Left lung (tissue), 10 donors: ENCODE measurements around the gene SMKR1. TPM values are rescaled to one million over a fixed set of nuclear protein-coding genes. Genes with fewer than 3 reads are reported as not detected.
"Not testable (repeated sequence)": the region's sequence is repeated elsewhere in the genome, so short reads cannot be mapped to it uniquely, and the experiment has no call there.

Source experiments
- ATAC-seq: fragments of 200-7000 bp; cut with Tn5 transposase; one replicate; pipeline ENCODE4 v1.9.1; 2020; ENCODE audit warnings: moderate library complexity
- DNase-seq, 4 donors: peaks; one replicate each; pipeline ENCODE4 v3.0.0-alpha.2; 2013 to 2020
- H3K27ac ChIP-seq, 2 donors: fragments of 200-600 bp; sonication (generic) in 1 of 2; one replicate each; pipeline versions ENCODE4 v1.5.0 to v1.8.0; 2020 to 2021
- H3K27me3 ChIP-seq, 2 donors: fragments of 200-600 bp; sonication (generic) in 1 of 2; one replicate each; pipeline versions ENCODE4 v1.5.0 to v1.8.0; 2020 to 2021
- H3K36me3 ChIP-seq, 2 donors: fragments of 200-600 bp; sonication (generic) in 1 of 2; one replicate each; pipeline versions ENCODE4 v1.5.0 to v1.8.0; 2020 to 2021
- H3K4me1 ChIP-seq, 2 donors: fragments of 200-600 bp; one replicate each; pipeline ENCODE4 v1.8.0; 2021
- H3K4me3 ChIP-seq, 2 donors: fragments of 200-600 bp; sonication (generic) in 1 of 2; one replicate each; pipeline versions ENCODE4 v1.5.0 to v1.8.0; 2020 to 2021; ENCODE audit warnings: mild to moderate bottlenecking in 1 of 2
- H3K9me3 ChIP-seq, 2 donors: fragments of 200-600 bp; sonication (generic) in 1 of 2; one replicate each; pipeline versions ENCODE4 v1.5.0 to v1.8.0; 2020 to 2021
- CTCF ChIP-seq, 2 donors: fragments of 200-600 bp; sonication (generic) in 1 of 2; IDR thresholded peaks; one replicate each; pipeline versions ENCODE4 v1.5.0 to v1.8.0; 2021; ENCODE audit warnings: antibody characterized with exemption in 2 of 2
- intact Hi-C, 2 donors: fragments of 100-400 bp; cut with DNase I; formaldehyde crosslinking; loops; one replicate each; pipeline versions ENCODE4 v1.11.2 to v1.14.2; 2022
- polyA plus RNA-seq, 6 donors: library from polyadenylated mRNA; unstranded; fragments of 120-200 nt; gene quantifications; one replicate each; pipeline ENCODE4 v1.2.1, GENCODE V29; 2013; ENCODE audit not compliant: insufficient read length in 6 of 6
- total RNA-seq, 2 donors: library from RNA; stranded (reverse); fragmentation: NEBNext Ultra II Directional; extraction: Animal tissue kit (Norgen Biotek cat#: 25700); gene quantifications; one replicate each; pipeline ENCODE4 v1.2.1, GENCODE V29; 2021
- donor health status: DM: no; HTN: yes; CAD: no.
- donor health status: DM: no; HTN: no; CAD: no.

SMKR1 gene
- total and polyA plus RNA-seq, 8 donors, result 0.16 to 1.0 (median 0.57) TPM; not detected in 1

- H3K27me3 ChIP-seq, result no peaks in the 10 kb centered on the region
- H3K27ac ChIP-seq, result no peak overlapping the region
- H3K9me3 ChIP-seq, result no peaks in the 10 kb centered on the region
- intact Hi-C loops, result loop anchor here in 1 of 2 donors (10.0 kb wide), 1 partner anchor 164 kb away; no protein-coding TSS in a partner anchor
- TF ChIP-seq CTCF (IDR thresholded peaks at IDR 0.05), result no peak
- H3K4me3 ChIP-seq, result no peak overlapping the region
- H3K36me3 ChIP-seq, result no peaks in the 10 kb centered on the region
- DNase-seq (no peak), ATAC-seq (no peak)
- H3K4me1 ChIP-seq, result no peaks in the 10 kb centered on the region
These were observed 21.5 kb upstream of the SMKR1 start for GRCh38 chr7:129480674-129481363.

GRCh38 chr7:129481376-129481775 lies 21.0 kb upstream of the SMKR1 start:
- intact Hi-C loops, result loop anchor here in 1 of 2 donors (10.0 kb wide), 1 partner anchor 163 kb away; no protein-coding TSS in a partner anchor
- ATAC-seq, H3K4me1 ChIP-seq, H3K27ac ChIP-seq, H3K36me3 ChIP-seq, H3K4me3 ChIP-seq, DNase-seq, H3K9me3 ChIP-seq, H3K27me3 ChIP-seq: not testable (repeated sequence)

DNA sequence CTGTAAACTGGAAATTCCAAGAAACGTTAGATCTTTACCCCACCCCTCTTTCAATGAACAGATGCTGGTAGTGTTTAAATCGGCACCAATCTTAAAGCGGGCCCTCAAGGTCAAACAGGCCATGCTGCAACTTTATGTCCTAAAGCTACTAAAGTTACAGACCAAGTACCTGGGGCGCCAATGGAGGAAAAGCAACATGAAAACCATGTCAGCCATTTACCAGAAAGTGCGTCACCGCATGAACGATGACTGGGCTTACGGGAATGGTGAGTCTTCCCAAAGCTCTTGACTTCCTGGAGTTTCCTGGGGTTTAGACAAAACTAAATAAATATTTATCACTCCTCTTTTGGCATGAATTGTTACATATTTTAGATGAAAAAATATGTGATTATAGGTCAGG lies 19.6 kb upstream of the SMKR1 start:
- intact Hi-C loops, result loop anchor here in 1 of 2 donors (10.0 kb wide), 1 partner anchor 162 kb away; no protein-coding TSS in a partner anchor
- no peak overlapping the region for H3K27ac ChIP-seq
- no peaks in the 10 kb centered on the region for H3K9me3 ChIP-seq
- ATAC-seq, result no peak
- no peaks in the 10 kb centered on the region for H3K27me3 ChIP-seq
- H3K36me3 ChIP-seq, result no peaks in the 10 kb centered on the region
- no peak overlapping the region for H3K4me3 ChIP-seq
- no peak for TF ChIP-seq CTCF (IDR thresholded peaks at IDR 0.05)
- H3K4me1 ChIP-seq, result no peaks in the 10 kb centered on the region
- DNase-seq, result no peak

DNA sequence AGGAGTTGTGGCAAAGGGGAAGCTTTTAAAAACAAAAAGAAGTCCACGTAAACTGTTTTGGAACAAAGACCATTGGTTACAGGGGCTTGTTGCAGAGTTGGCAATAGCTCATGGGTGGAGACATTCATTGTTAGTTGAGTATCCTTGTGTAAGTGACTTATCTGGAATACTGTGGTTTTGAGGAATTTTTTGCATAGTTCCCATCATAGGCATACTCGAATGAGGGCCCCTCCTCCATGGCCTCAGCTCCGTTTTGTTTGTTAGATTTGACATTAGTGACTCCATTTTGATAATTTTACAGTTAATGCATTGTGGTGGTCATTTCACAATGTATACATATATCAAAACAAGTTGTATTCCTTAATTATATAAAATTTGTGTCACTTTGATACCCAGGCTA lies 12.8 kb upstream of the SMKR1 start:
- Histone ChIP-seq H3K4me3 (no peak overlapping the region), H3K36me3 (no peaks in the 10 kb centered on the region), H3K27ac (no peak overlapping the region), H3K9me3 (no peaks in the 10 kb centered on the region), H3K4me1 (no peaks in the 10 kb centered on the region), H3K27me3 (no peaks in the 10 kb centered on the region)
- ATAC-seq (no peak), DNase-seq (no peak)
- intact Hi-C loops, result loop anchor here in 1 of 2 donors (10.0 kb wide), 1 partner anchor 155 kb away; no protein-coding TSS in a partner anchor
- no peak for TF ChIP-seq CTCF (IDR thresholded peaks at IDR 0.05)

GRCh38 chr7:129492391-129492790 lies 9.9 kb upstream of the SMKR1 start:
- no peak for ATAC-seq
- H3K36me3 ChIP-seq, result no peaks in the 10 kb centered on the region
- no peak for TF ChIP-seq CTCF (IDR thresholded peaks at IDR 0.05)
- no peaks in the 10 kb centered on the region for H3K27me3 ChIP-seq
- no peak for DNase-seq
- H3K9me3 ChIP-seq, result no peaks in the 10 kb centered on the region
- H3K4me1 ChIP-seq, result no peaks in the 10 kb centered on the region
- no peak overlapping the region for H3K4me3 ChIP-seq
- intact Hi-C loops, result no loop called here
- H3K27ac ChIP-seq, result no peak overlapping the region
